GM12873 (cell line): ENCODE measurements around the gene NKX1-2.

ENCODE experiments used
- TF ChIP-seq, protein P1 (sequence below): IDR thresholded peaks from 2 replicates; pipeline ENCODE4 v1.5.1; 2012; ENCODE audit warnings: low read depth, mild to moderate bottlenecking, moderate library complexity, low read length, control low read depth; ENCODE audit not compliant: insufficient read depth; ENCODE audit errors: missing control alignments

NKX1-2 gene

GRCh38 chr10:124465777-124466488, 16.1 kb upstream of the NKX1-2 start:
- TF ChIP-seq, protein P1, sequence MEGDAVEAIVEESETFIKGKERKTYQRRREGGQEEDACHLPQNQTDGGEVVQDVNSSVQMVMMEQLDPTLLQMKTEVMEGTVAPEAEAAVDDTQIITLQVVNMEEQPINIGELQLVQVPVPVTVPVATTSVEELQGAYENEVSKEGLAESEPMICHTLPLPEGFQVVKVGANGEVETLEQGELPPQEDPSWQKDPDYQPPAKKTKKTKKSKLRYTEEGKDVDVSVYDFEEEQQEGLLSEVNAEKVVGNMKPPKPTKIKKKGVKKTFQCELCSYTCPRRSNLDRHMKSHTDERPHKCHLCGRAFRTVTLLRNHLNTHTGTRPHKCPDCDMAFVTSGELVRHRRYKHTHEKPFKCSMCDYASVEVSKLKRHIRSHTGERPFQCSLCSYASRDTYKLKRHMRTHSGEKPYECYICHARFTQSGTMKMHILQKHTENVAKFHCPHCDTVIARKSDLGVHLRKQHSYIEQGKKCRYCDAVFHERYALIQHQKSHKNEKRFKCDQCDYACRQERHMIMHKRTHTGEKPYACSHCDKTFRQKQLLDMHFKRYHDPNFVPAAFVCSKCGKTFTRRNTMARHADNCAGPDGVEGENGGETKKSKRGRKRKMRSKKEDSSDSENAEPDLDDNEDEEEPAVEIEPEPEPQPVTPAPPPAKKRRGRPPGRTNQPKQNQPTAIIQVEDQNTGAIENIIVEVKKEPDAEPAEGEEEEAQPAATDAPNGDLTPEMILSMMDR, result no peak

- TF ChIP-seq, protein P1, result no peak
These were observed 15.4 kb upstream of the NKX1-2 start for GRCh38 chr10:124465003-124465776.

- TF ChIP-seq, protein P1, result no peak
These were observed 14.5 kb upstream of the NKX1-2 start for GRCh38 chr10:124464028-124464965.

GRCh38 chr10:124462348-124462695, 12.5 kb upstream of the NKX1-2 start:
- TF ChIP-seq, protein P1, result no peak

GRCh38 chr10:124461642-124462347, 12.0 kb upstream of the NKX1-2 start, which contains the start of gene LHPP:
Gene LHPP, plus strand, starts transcription at chr10:124461823. Its CDS starts 40 bp downstream, at chr10:124461863.
- TF ChIP-seq, protein P1, result peak; percentile 19

DNA sequence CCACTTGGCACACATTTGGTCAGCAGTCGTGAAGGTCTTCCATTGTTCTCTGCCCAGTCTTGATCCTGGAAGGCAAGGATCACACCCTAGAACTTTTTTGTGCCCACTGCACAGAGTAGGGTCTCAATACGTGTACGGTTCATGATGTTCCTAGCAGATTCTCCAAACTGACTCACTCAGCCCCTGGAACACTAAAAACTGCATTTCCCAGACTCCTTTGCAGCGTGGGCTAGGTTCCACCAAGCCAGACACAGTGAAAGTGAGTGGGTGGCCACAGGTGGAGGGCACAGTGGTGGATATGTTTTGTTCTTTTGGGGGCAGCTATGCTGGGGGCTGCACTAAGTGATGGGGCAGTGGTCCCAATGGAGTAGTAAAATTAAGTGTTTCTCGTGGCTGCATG, 10.3 kb upstream of the NKX1-2 start:
- TF ChIP-seq, protein P1, result no peak
